Activated CD4-positive, alpha-beta memory T cell treated with anti-CD3 and anti-CD28 coated beads for 36 hours (primary cell): ENCODE data around the gene PPM1B. TPM values are rescaled to one million over a fixed set of nuclear protein-coding genes. Genes with fewer than 3 reads are reported as not detected.
"Not testable (repeated sequence)": the region's sequence is repeated elsewhere in the genome, so short reads cannot be mapped to it uniquely, and the experiment has no call there.

Experiments used
- CTCF ChIA-PET: fragments of 350-600 bp; sonication (Branson Sonifier 250); formaldehyde crosslinking; loops from one replicate; lab custom pipeline; 2021; ENCODE audit warnings: antibody characterized with exemption, inconsistent platforms; lab: Charles Lee
- POLR2A ChIA-PET: fragments of 350-600 bp; sonication (Branson Sonifier 250); formaldehyde crosslinking; loops from one replicate; lab custom pipeline; 2021; ENCODE audit warnings: antibody characterized with exemption; lab: Charles Lee
- DNase-seq: peaks from one replicate; pipeline ENCODE4 v3.0.0-alpha.2; 2020
- H3K27ac Mint-ChIP-seq: one replicate; pipeline ENCODE4 v1.8.0; 2021; ENCODE audit warnings: mixed read lengths
- H3K27me3 Mint-ChIP-seq: one replicate; pipeline ENCODE4 v1.8.0; 2021; ENCODE audit warnings: mixed read lengths
- H3K36me3 Mint-ChIP-seq: one replicate; pipeline ENCODE4 v1.8.0; 2021; ENCODE audit warnings: mixed read lengths
- H3K4me1 Mint-ChIP-seq: one replicate; pipeline ENCODE4 v1.8.0; 2021; ENCODE audit warnings: low read depth, mixed read lengths
- H3K4me3 Mint-ChIP-seq: one replicate; pipeline ENCODE4 v1.8.0; 2021; ENCODE audit warnings: mild to moderate bottlenecking, mixed read lengths
- H3K9me3 Mint-ChIP-seq: one replicate; pipeline ENCODE4 v1.8.0; 2021; ENCODE audit warnings: mixed read lengths
- intact Hi-C: fragments of 100-400 bp; cut with micrococcal nuclease; formaldehyde crosslinking; loops from one replicate; pipeline ENCODE4 v1.15.1; 2023
- total RNA-seq, 2 experiments: library from RNA; stranded (reverse); gene quantifications; one replicate each; pipeline ENCODE4 v1.2.3, GENCODE V29; 2021

PPM1B gene
- total RNA-seq = 10 to 100 TPM; 41.6 to 45.2 TPM

- CTCF ChIA-PET = no interaction called here
- H3K9me3 Mint-ChIP-seq = peaks cover 7% of the 10 kb centered on the region
- peak; percentile 100 for DNase-seq
- POLR2A ChIA-PET = interaction anchor here (0.5 to 3.6 kb wide), 6 partner anchors 13 to 193 kb away, joined by 3 to 19 read pairs (median 4); partner anchors contain the start of genes CAMKMT and PREPL
- peaks cover 39% of the 10 kb centered on the region for H3K4me1 Mint-ChIP-seq
- peak within 1 kb of the TSS; percentile 88 for H3K4me3 Mint-ChIP-seq
- H3K36me3 Mint-ChIP-seq = peaks cover 5% of the 10 kb centered on the region
- peak within 1 kb of the TSS; percentile 99 for H3K27ac Mint-ChIP-seq
- H3K27me3 Mint-ChIP-seq = no peaks in the 10 kb centered on the region
- intact Hi-C loops = loop anchor here (1.0 to 5.0 kb wide), 6 partner anchors 48 to 571 kb away; partner anchors contain the start of genes CAMKMT, PREPL and THADA
These were observed at the start of gene PPM1B for GRCh38 chr2:44168681-44169154. PPM1B (plus strand) TSS chr2:44168875; CDS start chr2:44201200, 32,325 bp downstream.

- POLR2A ChIA-PET = interaction anchor here (1.2 to 1.3 kb wide), 2 partner anchors 49 to 51 kb away, joined by 5 read pairs; partner anchors contain the start of gene PPM1B
- Mint-ChIP-seq H3K4me3 (no peak overlapping the region), H3K9me3 (no peaks in the 10 kb centered on the region), H3K36me3 (no peaks in the 10 kb centered on the region), H3K27ac (no peak overlapping the region), H3K4me1 (peaks cover 32% of the 10 kb centered on the region), H3K27me3 (peaks cover 5% of the 10 kb centered on the region)
- intact Hi-C loops = loop anchor here (1.0 to 2.0 kb wide), 2 partner anchors 48 to 243 kb away; partner anchors contain the start of gene PPM1B
- no peak for DNase-seq
- CTCF ChIA-PET = interaction anchor here (0.7 to 1.0 kb wide), 4 partner anchors 13 to 103 kb away, joined by 3 to 6 read pairs (median 3); no protein-coding TSS in a partner anchor
These were observed 48.8 kb upstream of the PPM1B start for GRCh38 chr2:44119878-44120277.

GRCh38 chr2:44120428-44120827 is 48.2 kb upstream of the PPM1B start:
- peak overlapping the region; percentile 39 for H3K27ac Mint-ChIP-seq
- peaks cover 34% of the 10 kb centered on the region for H3K4me1 Mint-ChIP-seq
- H3K9me3 Mint-ChIP-seq = no peaks in the 10 kb centered on the region
- POLR2A ChIA-PET = interaction anchor here (1.0 to 1.3 kb wide), 3 partner anchors 48 to 50 kb away, joined by 3 to 5 read pairs (median 5); partner anchors contain the start of gene PPM1B
- peaks cover 5% of the 10 kb centered on the region for H3K27me3 Mint-ChIP-seq
- CTCF ChIA-PET = interaction anchor here (0.6 to 1.0 kb wide), 4 partner anchors 13 to 423 kb away, joined by 3 to 6 read pairs (median 3); no protein-coding TSS in a partner anchor
- DNase-seq = peak; percentile 63
- no peaks in the 10 kb centered on the region for H3K36me3 Mint-ChIP-seq
- peak overlapping the region; percentile 28 for H3K4me3 Mint-ChIP-seq
- intact Hi-C loops = loop anchor here (1.0 to 2.0 kb wide), 2 partner anchors 48 to 242 kb away; partner anchors contain the start of gene PPM1B

DNA sequence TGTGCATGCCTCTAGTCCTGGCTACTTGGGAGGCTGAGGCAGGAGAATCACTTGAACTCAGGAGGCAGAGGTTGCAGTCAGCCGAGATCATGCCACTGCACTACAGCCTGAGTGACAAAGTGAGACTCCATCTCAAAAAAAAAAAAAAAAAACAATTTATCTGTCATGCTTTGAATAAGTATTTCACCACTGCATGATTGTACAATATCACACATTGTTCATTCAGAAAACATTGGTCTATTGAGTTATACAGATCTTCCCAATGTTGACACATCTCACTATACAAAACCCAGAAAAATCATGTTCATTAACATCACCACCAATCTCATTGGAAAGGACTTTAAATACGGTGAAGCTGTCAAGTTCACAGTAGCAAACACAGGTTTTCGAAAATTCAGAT is 46.8 kb upstream of the PPM1B start:
- intact Hi-C loops = loop anchor here (2.0 kb wide), 1 partner anchor 241 kb away; no protein-coding TSS in a partner anchor
- no peaks in the 10 kb centered on the region for H3K9me3 Mint-ChIP-seq
- POLR2A ChIA-PET = no interaction called here
- no peak overlapping the region for H3K27ac Mint-ChIP-seq
- DNase-seq = no peak
- no peaks in the 10 kb centered on the region for H3K36me3 Mint-ChIP-seq
- peaks cover 34% of the 10 kb centered on the region for H3K4me1 Mint-ChIP-seq
- peaks cover 5% of the 10 kb centered on the region for H3K27me3 Mint-ChIP-seq
- no peak overlapping the region for H3K4me3 Mint-ChIP-seq
- CTCF ChIA-PET = no interaction called here

- no peak for DNase-seq
- Mint-ChIP-seq H3K9me3 (no peaks in the 10 kb centered on the region), H3K27me3 (peaks cover 4% of the 10 kb centered on the region), H3K4me3 (no peak overlapping the region), H3K4me1 (peaks cover 26% of the 10 kb centered on the region), H3K27ac (no peak overlapping the region), H3K36me3 (no peaks in the 10 kb centered on the region)
- ChIA-PET CTCF (no interaction called here), POLR2A (no interaction called here)
- intact Hi-C loops = no loop called here
These were observed 44.2 kb upstream of the PPM1B start for GRCh38 chr2:44124500-44124899.

- POLR2A ChIA-PET = interaction anchor here (0.5 to 0.6 kb wide), 2 partner anchors 40 to 87 kb away, joined by 5 read pairs; no protein-coding TSS in a partner anchor
- Mint-ChIP-seq H3K36me3 (no peaks in the 10 kb centered on the region), H3K4me3 (no peak overlapping the region), H3K27me3 (peaks cover 6% of the 10 kb centered on the region), H3K27ac (no peak overlapping the region), H3K9me3 (peaks cover 4% of the 10 kb centered on the region), H3K4me1 (peaks cover 18% of the 10 kb centered on the region)
- intact Hi-C loops = no loop called here
- CTCF ChIA-PET = no interaction called here
- no peak for DNase-seq
These were observed 42.4 kb upstream of the PPM1B start for GRCh38 chr2:44126106-44126797.

DNA sequence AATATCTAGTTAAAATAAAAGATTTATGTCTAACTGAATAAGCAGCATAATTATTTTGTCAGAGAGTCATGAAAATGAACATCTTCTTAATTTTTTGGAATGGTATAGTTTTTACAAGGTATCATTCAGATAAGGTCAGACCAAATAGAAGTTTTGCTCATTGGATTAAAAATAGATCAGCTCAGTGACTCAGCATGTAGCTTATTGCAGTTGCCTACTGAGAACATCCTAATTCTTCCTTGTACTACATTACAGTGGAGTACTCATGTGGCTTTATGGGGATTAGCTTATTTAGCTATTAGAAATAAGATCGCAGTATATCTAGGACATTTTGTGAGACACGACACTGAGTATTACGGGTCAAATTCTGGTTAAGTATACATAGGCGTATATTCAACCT is 38.2 kb upstream of the PPM1B start:
- ChIA-PET CTCF (no interaction called here), POLR2A (no interaction called here)

DNA sequence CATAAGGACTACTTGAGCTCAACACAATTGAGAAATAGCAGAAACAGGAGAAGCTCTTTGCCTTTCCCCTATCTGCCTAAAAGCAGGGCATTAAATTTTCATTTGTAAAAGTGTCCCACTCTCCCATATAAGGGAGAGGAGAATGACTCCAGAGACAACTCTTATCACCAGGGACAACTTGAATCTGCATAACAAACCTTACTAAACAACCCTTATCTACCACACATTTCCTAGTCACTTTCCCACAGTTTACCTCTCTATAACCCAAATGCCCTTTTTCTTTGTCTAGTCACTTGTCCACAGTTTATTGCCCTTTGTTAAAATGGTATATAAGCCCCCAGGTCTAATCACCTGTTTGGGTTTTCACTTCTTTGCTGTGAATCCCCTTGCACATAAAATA is 37.5 kb upstream of the PPM1B start:
- intact Hi-C loops = no loop called here
- Mint-ChIP-seq H3K27ac (no peak overlapping the region), H3K4me1 (peaks cover under 1% of the 10 kb centered on the region), H3K4me3 (no peak overlapping the region), H3K36me3 (no peaks in the 10 kb centered on the region), H3K9me3 (peaks cover 6% of the 10 kb centered on the region), H3K27me3 (peaks cover 2% of the 10 kb centered on the region)
- ChIA-PET CTCF (no interaction called here), POLR2A (no interaction called here)
- DNase-seq = no peak

More for the DNA sequence above, 38.2 kb upstream of the PPM1B start:
- Mint-ChIP-seq H3K4me1 (peaks cover 6% of the 10 kb centered on the region), H3K27me3 (peaks cover 2% of the 10 kb centered on the region), H3K4me3 (no peak overlapping the region), H3K36me3 (no peaks in the 10 kb centered on the region), H3K9me3 (peaks cover 6% of the 10 kb centered on the region), H3K27ac (no peak overlapping the region)
- no peak for DNase-seq
- intact Hi-C loops = no loop called here

- H3K27ac Mint-ChIP-seq, H3K4me3 Mint-ChIP-seq, CTCF ChIA-PET, H3K4me1 Mint-ChIP-seq, H3K36me3 Mint-ChIP-seq, intact Hi-C loops, H3K27me3 Mint-ChIP-seq, DNase-seq, H3K9me3 Mint-ChIP-seq, POLR2A ChIA-PET: not testable (repeated sequence)
These were observed 35.1 kb upstream of the PPM1B start for GRCh38 chr2:44133602-44134001.

- Mint-ChIP-seq H3K36me3 (no peaks in the 10 kb centered on the region), H3K27ac (no peak overlapping the region), H3K9me3 (peaks cover 6% of the 10 kb centered on the region), H3K27me3 (no peaks in the 10 kb centered on the region), H3K4me3 (no peak overlapping the region), H3K4me1 (peaks cover 5% of the 10 kb centered on the region)
- intact Hi-C loops = no loop called here
- CTCF ChIA-PET = no interaction called here
- POLR2A ChIA-PET = no interaction called here
- DNase-seq = no peak
These were observed 33.8 kb upstream of the PPM1B start for GRCh38 chr2:44134848-44135247.

DNA sequence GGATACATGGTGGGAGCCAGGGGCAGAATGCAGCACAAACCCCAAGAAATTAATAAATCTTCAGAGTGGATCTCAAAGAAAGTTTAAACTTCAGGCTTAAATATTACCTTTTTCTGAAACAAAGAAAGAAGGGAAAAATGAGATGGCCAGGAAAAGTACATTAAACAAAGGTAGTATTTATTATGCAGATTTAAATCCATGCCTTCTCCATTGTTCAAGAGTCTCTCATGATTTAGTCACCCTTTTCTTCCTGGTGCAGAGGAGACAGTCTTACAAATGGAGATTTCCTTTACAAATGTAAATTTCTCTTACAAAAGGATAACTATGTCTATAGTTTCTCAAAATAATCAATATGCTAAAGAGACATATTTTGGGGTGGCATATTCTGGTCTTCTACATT is 33.4 kb upstream of the PPM1B start:
- Mint-ChIP-seq H3K27me3 (no peaks in the 10 kb centered on the region), H3K4me1 (peaks cover 5% of the 10 kb centered on the region), H3K36me3 (no peaks in the 10 kb centered on the region), H3K27ac (no peak overlapping the region), H3K9me3 (peaks cover 6% of the 10 kb centered on the region), H3K4me3 (no peak overlapping the region)
- ChIA-PET CTCF (no interaction called here), POLR2A (no interaction called here)
- DNase-seq = no peak
- intact Hi-C loops = no loop called here

- DNase-seq = no peak
- Mint-ChIP-seq H3K27me3 (no peaks in the 10 kb centered on the region), H3K36me3 (no peaks in the 10 kb centered on the region), H3K4me3 (no peak overlapping the region), H3K27ac (no peak overlapping the region), H3K4me1 (peaks cover 5% of the 10 kb centered on the region), H3K9me3 (peaks cover 6% of the 10 kb centered on the region)
- intact Hi-C loops = no loop called here
- ChIA-PET POLR2A (no interaction called here), CTCF (no interaction called here)
These were observed 32.9 kb upstream of the PPM1B start for GRCh38 chr2:44135771-44136170.
